HT-29 (cell line): Measurements from ENCODE around the gene PHPT1. TPM values are rescaled to one million over a fixed set of nuclear protein-coding genes. Genes with fewer than 3 reads are reported as not detected.
"Not testable (repeated sequence)": the region's sequence is repeated elsewhere in the genome, so short reads cannot be mapped to it uniquely, and the experiment has no call there.

Source experiments
- DNase-seq: peaks from one replicate; pipeline ENCODE4 v3.0.0-alpha.2; 2015; ENCODE audit warnings: low spot score
- total RNA-seq: library from RNA; depleted of rRNA; stranded (reverse); fragments of >200 nt; shearing (Covaris generic); gene quantifications from 2 replicates; pipeline ENCODE4 v1.2.3, GENCODE V29; 2014

PHPT1 gene
- total RNA-seq, 1 experiment from 2014 or later, result 230 TPM

DNA sequence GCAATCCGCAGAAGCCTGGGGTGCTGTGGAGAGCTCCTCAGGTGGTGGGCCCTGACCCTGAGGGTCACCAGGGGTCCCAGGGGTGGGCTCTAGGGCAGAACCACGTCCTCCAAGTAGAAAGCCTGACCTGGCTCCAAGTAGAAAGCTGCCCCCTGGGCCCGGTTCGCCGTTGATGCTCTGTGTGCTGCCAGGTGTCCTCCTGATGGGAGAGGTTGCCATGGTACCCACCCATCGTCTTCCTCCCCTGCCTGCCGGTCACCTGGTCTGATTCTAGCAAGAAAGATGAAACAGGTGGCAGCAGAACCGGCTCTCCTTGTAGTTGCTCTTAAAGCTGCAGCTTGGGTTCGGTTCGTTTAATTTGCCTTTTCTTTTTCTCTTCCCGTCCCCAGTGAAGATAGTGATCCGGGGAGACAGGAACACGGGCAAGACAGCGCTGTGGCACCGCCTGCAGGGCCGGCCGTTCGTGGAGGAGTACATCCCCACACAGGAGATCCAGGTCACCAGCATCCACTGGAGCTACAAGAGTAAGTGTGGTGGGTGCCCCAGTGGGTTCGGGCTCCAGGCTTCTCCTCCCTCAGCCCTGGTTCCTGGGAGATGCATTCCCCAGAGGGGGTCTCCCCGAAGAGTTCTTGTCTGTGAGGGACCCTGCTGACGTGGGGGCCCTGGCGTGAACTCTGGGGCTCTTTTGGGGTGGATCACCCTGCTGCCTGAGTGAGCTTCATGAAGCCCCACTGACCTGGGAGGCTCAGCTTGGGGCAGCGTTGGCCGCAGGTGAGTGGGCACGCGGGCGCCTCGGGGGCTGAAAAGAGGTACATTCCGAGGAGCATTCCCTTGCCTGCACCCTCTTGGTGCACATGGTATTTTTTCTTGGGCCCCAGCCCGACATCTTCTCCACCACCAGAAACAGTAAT, 25.8 kb upstream of the PHPT1 start:
- DNase-seq, result no peak

DNA sequence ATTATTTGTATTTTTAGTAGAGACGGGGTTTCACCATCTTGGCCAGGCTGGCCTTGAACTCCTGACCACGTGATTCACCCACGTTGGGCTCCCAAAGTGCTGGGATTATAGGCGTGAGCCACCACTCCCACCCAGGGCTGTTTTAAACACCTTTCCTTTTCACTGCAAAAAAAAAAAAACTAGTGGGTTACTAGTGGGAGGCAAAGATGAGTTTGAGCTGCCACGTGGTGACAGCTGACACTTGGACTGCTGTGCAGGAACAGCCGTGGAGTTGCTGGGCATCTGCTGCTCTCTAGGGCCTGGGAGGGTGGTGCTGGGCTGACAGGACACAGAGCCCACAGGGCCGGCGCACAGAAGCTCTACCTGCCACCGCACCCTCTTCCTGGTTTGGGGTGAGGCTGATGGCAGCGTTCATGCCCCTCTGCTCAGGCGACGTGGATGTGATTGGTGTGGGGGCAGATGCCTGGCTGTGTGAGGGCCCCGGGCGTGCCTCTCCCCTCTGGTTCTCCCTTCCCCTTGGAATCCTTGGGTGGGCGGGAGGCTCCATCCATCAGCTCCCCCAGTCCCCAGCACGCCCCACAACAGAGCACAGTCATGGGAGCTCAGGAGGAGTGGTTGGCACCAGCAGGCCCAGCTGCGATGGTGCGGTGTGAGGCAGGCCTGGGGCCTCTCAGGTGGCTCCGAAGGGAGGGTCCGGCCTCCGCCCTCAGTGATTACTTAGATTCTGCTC, 24.5 kb upstream of the PHPT1 start:
- no peak for DNase-seq

DNA sequence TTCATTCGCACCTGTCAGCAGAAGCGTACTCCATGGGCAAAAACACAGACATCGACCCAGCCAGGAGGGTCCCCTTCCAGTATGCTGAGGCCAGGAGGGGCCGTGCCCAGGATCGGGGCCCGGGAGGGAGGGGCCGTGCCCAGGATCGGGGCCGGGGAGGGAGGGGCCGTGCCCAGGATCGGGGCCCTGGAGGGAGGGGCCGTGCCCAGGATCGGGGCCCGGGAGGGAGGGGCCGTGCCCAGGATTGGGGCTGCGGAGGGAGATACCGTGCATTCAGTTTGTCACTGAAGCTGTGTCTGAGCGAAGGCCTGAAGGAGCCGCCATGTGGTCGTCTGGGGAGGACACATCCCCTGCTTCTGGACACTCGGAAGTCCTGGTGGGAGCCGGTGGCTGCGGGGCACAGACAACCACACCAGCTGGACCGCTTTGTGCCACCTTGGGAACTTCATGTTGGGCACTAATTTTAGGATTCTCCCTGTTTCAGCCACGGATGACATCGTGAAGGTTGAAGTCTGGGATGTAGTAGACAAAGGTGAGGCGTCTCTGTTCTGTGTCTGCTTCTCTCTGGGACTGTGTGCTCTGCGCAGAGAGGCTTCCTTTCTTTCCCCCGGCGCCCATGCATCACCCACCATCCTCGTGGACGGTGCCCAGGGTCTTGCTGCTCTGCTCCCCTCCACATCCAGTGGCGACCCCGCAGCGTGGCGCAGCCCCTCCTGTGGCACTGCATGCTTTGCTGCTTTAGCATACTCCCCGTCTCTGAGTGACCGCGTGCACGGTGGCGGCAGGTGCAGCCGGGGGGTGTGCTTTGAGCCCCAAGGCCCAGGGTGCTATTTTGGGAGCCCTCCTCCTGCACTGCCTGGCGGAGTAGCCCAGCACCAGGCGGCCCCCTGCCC, 23.7 kb upstream of the PHPT1 start:
- DNase-seq, result no peak

DNA sequence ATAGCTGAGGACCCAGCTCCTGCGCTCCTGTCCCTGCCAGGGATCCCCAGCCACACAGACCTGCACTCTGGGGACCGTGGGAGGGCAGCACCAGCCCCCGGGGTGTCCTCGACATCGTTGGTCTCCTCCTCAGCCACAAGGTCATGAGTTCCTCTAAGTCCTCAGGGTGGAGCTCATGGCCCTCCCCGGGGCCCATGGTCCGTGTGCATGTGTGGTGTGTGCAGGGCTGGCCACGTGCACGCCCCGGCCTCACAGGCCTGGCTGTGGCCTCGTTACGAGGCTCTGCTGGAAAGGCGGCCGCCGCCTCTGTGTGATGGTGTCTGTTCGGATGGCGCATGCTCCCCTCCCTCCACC, 23.0 kb upstream of the PHPT1 start:
- no peak for DNase-seq

DNA sequence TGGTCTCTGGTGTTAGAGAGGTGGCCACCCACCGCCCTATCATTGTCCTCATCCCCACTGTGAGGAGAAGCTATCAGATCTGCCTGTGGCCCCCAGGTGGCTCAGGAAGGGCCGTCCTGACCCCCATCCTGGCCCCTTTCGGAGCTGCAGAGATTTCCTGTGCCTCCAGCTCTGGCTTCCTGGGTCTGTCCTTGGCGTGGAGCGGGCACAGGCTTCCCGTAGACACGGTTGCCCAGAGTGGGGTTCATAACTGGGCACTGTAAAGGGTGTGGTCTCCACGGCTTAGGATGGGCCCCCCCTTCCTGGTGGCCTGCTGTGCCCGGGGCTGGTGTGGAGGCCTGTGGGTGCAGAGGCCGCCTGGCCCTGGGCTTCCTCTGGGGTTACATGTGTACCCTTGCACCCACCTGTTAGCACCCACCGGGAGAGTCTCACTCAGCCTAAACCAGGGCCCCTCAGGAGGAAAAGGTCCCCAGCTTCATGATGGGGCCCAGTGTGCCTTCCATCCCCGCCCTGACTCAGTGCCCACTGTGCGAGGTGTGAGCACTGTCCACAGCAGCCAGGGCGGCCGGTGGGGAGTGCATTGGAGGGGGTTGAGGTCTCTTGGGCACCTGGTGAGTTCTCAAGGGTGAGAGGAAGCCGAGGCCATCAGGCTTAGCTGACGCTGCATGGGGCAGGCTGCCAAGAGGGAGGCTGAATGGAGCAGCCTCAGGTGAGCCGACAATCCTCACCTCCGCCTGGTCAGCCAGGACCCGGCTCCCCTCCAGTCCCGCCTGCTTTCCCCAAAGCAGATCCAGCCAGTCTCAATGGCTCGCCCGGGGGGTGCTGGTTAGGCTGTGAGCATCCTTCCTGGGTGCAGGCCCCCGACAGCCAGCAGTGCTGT, 22.3 kb upstream of the PHPT1 start:
- DNase-seq, result no peak

DNA sequence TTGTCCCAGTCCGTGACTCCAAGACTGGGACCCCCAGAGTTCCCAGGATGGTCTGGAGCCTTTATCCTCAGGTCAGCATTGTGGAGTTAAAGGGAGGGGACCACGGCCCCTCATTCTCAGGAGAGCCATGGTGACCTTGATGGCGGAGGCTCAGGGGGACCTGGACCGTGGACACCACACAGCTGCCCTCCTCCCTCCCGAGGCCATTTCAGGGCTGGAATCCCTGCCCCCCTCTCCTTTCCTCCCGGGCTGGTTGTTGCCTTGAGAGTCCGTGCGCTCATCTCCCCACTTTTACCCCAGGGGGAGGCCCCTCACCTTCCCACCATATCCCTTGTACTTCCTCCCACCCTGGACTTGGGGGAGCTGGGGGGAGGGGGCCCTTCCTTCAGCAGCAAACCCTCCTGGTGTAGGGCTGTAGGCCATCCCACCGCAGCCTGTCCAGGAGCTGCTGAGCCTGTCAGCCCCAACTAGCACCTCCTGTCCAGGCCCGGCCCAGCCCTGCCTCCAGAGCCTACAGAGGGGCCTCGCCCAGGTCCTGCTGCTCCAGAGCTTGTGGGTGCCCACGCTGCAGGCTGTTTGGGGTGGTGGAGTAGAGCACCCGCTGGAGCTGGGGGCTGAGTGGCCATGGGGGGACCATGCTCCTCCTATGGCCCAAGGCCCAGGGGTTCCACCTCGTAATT, 21.3 kb upstream of the PHPT1 start:
- no peak for DNase-seq

DNA sequence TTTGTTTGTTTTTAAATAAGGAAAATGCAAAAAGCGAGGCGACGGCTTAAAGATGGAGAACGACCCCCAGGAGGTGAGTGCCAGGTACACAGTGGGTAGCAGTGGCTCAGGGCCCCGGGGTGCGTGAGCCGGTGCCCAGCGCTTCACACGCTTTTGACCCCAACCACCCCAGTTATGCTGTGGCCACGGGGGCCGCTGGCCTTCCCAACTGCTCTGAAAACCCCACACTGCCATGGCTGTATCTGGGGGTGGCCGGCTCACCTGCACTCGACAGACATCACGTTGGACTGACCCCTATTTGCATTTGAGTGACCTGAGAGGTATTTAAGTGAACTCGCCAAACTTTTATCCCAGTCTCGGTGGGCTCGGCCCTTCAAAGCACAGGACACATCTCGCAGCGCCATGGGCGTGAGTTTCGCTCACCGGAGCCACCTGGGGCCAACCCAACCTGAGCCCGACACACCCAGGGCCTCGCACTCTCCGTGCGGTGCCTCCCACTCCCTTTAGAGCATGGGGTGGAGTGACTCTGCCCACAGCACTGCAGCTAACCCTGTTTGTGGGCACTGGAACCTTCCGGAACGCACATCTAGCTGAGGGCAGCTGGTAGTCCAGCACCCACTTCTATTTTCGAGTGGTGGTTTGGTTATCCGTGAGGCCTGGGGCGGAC, 20.6 kb upstream of the PHPT1 start:
- no peak for DNase-seq

DNA sequence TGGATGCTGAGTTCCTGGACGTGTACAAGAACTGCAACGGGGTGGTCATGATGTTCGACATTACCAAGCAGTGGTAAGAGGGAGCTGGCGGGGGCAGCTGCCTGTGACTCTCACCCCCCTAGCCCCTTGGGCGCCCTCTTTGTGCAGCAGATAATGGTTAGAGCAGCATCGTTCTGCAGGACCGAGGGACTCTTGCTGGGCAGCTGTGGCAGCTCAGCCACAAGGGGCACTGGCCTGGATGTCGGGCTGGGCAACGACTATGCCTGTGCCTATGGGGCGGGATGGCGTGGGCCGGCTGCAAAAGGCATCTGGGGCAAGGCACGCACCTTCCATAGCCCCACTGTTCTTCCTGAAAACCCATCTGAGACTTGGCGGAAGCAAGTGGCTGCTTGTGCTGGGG, 19.8 kb upstream of the PHPT1 start:
- no peak for DNase-seq

DNA sequence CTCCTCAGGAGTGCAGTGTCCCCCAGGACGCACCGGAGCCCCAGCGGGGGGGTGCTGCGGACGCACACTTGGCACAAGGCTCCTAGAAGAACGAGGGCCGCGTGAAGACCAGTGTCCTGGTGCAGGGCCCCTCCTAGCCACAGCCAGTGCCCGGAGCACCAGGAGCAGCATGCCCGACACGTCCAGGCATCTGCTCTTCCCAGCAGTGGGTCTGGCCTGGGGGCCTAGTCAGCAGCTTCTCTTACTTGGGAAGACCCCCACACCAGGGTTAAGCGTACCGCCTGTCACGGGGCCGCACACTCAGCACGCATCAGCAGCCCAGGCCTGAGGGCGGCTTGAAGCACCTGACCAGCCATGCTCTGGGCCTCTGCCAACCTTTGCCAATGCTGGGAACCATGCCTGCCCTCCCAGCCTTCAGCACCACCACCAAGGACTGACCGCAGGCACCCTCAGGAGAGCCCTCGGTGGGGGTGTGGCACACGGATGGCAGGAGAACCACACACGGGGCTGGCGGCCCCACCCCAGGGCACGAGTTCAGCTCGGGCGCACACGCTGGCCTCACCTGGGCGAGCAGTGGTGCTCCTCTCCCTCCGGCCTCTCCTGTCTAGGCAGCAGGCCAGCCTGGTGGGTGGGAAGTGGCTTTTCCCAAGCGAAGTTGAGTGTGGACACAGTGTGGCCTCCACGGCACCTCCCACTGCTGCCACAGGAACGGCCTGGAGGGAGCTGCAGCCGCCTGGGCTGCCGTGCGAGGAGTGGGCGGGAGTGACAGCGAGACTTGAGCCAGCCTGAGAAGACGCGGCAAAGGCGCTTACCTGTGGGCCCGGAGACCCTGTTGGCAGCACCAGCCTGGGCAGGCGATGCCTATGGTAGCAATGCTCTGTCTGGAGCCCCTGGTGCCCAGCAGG, 19.0 kb upstream of the PHPT1 start:
- DNase-seq, result no peak

DNA sequence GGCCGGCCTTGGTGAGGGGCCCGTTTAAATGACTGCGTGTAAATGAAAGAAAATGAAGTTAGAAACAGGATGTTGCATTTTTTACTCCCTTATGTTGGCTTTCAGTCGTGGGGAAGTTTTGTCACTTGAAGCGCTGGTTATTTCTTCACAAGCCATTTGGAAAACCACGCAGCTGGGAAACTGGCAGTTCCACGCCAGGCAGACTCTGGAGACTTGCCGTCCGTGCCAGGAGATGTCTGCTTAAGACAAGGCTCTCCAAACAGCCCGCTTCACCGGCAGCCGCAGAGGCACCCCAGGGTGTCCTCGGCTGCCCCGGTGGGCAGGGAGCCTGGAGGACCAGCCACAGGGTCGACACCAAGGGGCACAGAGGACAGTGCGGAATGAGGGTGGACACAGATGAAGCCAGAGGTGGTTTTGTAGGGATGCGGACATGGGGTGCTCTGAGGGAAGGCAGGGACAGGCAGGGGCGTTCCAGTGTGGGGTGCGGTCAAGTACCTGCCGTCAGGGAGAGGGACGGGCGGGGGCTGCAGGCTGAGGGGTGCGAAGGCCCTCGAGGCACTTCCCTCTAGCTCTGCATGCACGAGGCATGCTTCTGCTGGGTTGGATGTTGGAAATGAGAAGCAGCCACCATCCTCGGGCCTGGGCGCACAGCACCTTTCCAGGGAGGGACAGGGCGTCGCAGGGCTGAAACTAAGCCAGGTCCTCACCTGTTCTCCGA, 18.0 kb upstream of the PHPT1 start:
- DNase-seq, result no peak

DNA sequence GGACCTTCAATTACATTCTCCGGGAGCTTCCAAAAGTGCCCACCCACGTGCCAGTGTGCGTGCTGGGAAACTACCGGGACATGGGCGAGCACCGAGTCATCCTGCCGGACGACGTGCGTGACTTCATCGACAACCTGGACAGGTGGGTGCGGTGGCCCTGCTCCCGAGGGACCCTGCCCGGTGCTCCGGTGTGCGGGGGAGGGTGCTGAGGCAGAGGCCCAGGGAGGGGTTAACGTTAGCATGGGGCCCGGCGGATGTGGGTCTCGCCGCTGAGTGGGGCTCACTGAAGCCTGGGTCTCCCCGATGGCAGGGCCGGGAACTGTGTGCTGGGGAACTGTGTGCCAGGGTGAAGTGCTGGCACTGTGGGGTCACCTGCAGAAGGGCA, 17.5 kb upstream of the PHPT1 start:
- DNase-seq, result no peak

DNA sequence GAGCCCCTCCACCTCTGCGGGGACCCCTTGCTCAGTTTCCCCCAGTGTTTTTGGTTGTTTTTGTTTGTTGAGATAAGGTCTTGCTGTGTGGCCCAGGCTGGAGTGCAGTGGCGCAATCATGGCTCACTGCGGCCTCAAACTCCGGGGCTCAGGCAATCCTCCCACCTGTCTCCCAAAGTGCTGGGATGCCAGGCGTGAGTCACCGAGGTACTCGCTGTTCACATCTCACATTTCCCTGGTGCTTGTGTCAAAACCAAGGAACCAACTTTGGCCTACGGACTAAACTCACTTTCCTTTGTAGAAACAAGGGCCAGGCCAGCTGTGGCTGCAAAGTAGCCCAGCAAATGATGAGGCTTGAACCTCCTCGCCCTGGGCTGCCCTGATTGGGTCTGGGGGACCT, 16.6 kb upstream of the PHPT1 start:
- no peak for DNase-seq

DNA sequence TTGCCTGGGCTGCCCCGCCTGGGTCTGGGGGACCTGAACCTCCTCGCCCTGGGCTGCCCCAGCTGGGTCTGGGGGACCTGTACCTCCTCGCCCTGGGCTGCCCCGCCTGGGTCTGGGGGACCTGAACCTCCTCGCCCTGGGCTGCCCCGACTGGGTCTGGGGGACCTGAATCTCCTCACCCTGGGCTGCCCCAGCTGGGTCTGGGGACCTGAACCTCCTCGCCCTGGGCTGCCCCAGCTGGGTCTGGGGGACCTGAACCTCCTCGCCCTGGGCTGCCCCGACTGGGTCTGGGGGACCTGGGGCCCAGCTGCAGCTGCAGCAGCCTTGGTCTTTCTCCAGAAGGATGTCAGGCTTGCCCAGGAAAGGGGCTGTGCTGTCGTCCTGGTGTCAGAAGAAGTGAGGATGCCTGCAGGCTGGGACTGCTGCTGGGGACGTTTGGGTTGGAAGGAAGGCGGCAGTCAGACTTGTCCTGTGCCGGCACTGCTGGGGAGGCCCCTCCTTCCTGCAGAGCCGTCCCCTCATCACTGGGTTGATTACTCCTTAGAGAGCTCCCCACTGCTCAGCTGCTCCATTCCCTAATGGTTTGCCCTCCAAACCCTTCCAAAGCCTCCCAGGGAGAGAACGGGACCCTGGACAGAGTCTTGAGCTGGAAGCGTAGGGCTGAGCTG, 15.7 kb upstream of the PHPT1 start:
- not testable (repeated sequence) for DNase-seq

DNA sequence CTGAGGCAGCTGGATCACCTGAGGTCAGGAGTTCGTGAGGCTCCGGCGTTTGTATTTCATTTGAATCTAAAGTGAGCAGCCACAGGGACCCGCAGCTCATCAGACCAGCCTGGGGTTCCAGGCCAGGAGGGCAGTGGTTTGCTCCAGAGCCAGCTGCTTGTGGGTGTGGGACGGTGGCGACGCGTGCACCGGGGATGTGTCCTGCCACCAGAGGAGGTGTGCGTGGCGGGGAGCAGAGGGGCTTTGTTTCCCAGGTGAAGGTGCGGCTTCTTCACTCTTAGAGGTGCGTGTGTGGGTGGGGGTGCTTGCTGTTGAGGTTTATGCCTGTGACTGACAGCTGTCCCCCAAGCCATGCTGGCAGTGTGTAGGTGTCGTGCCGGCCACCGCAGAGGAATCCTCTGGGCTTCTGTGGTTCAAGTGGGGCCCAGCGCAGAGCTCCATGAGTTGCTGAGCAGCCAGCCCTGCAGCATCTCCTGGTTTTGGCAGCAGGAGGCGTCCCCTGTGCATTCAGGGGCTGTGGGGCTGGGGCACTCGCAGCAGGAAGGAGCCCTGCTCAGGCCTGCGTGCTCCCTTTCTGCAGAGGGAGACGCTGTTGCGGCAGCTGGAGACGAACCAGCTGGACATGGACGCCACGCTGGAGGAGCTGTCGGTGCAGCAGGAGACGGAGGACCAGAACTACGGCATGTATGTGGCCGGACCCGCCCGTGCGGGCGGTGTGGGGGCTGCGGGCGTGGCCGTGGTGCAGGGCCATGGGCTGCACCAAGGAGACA, 13.9 kb upstream of the PHPT1 start:
- DNase-seq, result no peak

DNA sequence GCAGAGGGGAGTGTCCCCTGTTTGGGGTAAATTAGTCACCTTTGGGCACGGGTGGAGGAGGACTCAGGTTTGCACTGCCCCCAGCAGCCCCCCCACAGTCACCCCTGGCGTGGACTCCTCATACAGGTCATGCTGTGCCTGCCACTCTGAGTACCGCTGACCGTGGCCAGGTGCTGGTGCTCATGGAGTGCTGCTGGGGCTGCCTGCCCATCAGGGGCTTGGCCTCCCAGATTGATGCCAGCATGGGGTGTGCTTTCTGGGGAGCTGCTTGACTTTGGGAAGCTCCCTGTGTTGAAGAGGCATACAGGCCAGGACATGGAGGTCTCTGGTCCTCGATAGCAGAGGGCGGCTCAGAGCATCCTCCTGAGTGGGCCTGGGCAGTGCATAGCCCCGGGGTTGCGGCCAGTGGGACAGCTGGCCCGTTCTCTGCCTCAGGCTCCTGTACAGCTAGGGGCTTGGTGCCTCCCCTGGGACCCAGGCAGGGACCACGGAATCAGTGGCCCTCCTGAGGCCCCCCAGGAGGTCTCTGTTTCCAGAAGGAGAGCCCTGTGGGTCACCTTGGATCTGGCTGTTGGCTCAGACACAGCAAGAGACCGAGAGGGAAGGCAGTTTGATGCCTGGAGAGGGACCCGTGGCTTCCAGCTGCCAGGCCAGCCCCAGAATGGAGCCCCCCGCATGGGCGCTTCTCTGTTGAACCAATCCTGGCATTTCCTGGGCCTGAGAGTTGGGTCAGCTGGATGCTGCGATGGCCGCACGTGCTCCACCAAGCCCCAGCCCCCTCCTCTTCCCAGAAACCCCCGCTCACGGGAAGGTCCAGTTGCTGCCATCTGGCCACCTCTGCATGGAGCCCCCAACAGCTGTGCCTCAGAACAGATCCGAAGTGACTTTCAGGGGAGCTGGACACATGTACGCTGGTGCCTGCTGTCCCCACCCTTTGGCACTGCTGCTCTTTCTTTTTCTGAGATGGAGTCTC, 13.0 kb upstream of the PHPT1 start:
- DNase-seq, result no peak
